Esophagus (tissue), 2 donors: Measurements from ENCODE around the gene FRMD4A. TPM values are rescaled to one million over a fixed set of nuclear protein-coding genes. Genes with fewer than 3 reads are reported as not detected.
A peak's percentile ranks its signal among the peaks of the same experiment; 100 is the strongest.
"Not testable (repeated sequence)": the region's sequence is repeated elsewhere in the genome, so short reads cannot be mapped to it uniquely, and the experiment has no call there.

Experiments used
- H3K27ac ChIP-seq, 2 donors: one replicate each; pipeline ENCODE4 v1.5.1; 2013; ENCODE audit warnings: low read depth in 2 of 2, mild to moderate bottlenecking in 2 of 2, inconsistent platforms in 1 of 2, low read length in 1 of 2, moderate library complexity in 1 of 2
- H3K27me3 ChIP-seq, 2 donors: one replicate each; pipeline ENCODE4 v1.6.1; 2013; ENCODE audit warnings: low read length in 2 of 2, control low read depth in 1 of 2, mild to moderate bottlenecking in 1 of 2; ENCODE audit not compliant: insufficient read depth in 2 of 2, control insufficient read depth in 1 of 2
- H3K36me3 ChIP-seq, 2 donors: one replicate each; pipeline ENCODE4 v1.6.1; 2013; ENCODE audit warnings: low read length in 1 of 2; ENCODE audit not compliant: control insufficient read depth in 2 of 2, insufficient read depth in 2 of 2
- H3K4me1 ChIP-seq, 2 donors: one replicate each; pipeline ENCODE4 v1.6.1; 2013; ENCODE audit warnings: low read length in 1 of 2; ENCODE audit not compliant: control insufficient read depth in 2 of 2, insufficient read depth in 2 of 2
- H3K4me3 ChIP-seq, 2 donors: one replicate each; pipeline ENCODE4 v1.5.1; 2013; ENCODE audit warnings: low read length in 2 of 2, mild to moderate bottlenecking in 2 of 2, low read depth in 1 of 2, moderate library complexity in 1 of 2
- H3K9me3 ChIP-seq, 2 donors: one replicate each; pipeline ENCODE4 v1.6.1; 2013; ENCODE audit warnings: mild to moderate bottlenecking in 2 of 2, low read depth in 1 of 2, low read length in 1 of 2, moderate library complexity in 1 of 2; ENCODE audit not compliant: control insufficient read depth in 2 of 2, insufficient read depth in 1 of 2
- WGBS, 2 donors: extraction: QIAGEN DNeasy Blood & Tissue Kit; methylation state at CpG; one replicate each; pipeline ENCODE4 v1.1.7; 2013; 5-methylcytosine and 5-hydroxymethylcytosine counted together
- polyA plus RNA-seq, 2 donors: library from polyadenylated mRNA; stranded (reverse); fragments of 200-250 nt; gene quantifications; one replicate each; pipeline ENCODE4 v1.2.3, GENCODE V29; 2013
- donor health status: healthy with polysubstance abuse.
- donor health status: Bipolar disorder and iron deficiency.

Gene FRMD4A
- polyA plus RNA-seq, 2 donors: 9.3 to 12.6 TPM

GRCh38 chr10:13956826-13957225 lies 373.9 kb downstream of the FRMD4A start:
- no peaks in the 10 kb centered on the region for H3K36me3 ChIP-seq
- WGBS, 2 donors: 60 to 62% methylated on average over 8 of the region's 8 CpGs
- H3K27ac ChIP-seq: peak overlapping the region in 1 of 2 donors; percentile 22
- H3K4me1 ChIP-seq: no peaks in the 10 kb centered on the region
- no peaks in the 10 kb centered on the region for H3K9me3 ChIP-seq
- no peaks in the 10 kb centered on the region for H3K27me3 ChIP-seq
- no peak overlapping the region for H3K4me3 ChIP-seq

DNA sequence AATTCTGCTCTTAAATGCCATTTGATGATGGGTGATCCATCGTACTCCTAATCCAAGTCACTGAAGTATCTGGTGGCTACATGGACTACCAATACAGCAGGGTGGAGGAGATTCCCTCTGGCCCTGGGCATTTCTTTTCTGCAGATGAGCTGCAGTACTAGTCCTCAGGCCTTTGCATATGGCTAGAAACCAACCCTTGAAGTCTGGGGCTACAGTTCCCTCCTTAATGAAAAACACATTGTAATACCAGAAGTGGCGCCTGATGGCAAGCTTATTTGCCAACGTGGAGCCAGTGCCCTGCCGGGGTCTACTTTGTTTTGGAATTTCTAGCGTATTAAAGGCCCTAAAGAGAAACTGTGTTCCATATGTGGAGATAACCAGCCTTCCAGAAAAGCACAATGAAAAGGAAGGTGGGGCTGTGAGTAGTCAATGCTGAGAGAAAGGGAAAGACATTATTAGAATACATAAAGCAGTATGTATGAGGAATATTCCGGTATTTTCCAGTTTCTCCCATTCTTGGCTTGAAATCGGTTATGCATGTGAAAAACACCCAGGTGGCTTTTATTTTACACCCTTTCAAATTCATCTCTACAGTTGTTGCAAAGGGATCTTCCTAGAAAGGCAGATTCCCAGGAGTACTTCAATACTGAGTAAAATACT lies 375.2 kb downstream of the FRMD4A start:
- H3K27me3 ChIP-seq: no peaks in the 10 kb centered on the region
- WGBS, 2 donors: 85 to 90% methylated on average over 7 of the region's 7 CpGs
- H3K36me3 ChIP-seq: no peaks in the 10 kb centered on the region
- H3K4me1 ChIP-seq: no peaks in the 10 kb centered on the region
- no peak overlapping the region for H3K27ac ChIP-seq
- H3K9me3 ChIP-seq: no peaks in the 10 kb centered on the region
- no peak overlapping the region for H3K4me3 ChIP-seq

- H3K4me1 ChIP-seq, H3K36me3 ChIP-seq, H3K27ac ChIP-seq, H3K4me3 ChIP-seq, H3K9me3 ChIP-seq, H3K27me3 ChIP-seq: not testable (repeated sequence)
- WGBS, 2 donors: 84 to 90% methylated on average over 8 of the region's 8 CpGs
These were observed 376.5 kb downstream of the FRMD4A start for GRCh38 chr10:13954195-13954594.

GRCh38 chr10:13953371-13953770 lies 377.4 kb downstream of the FRMD4A start:
- H3K9me3 ChIP-seq: no peaks in the 10 kb centered on the region
- no peak overlapping the region for H3K4me3 ChIP-seq
- H3K27ac ChIP-seq: no peak overlapping the region
- WGBS, 2 donors: 88 to 92% methylated on average over 4 of the region's 4 CpGs
- no peaks in the 10 kb centered on the region for H3K4me1 ChIP-seq
- H3K27me3 ChIP-seq: no peaks in the 10 kb centered on the region
- no peaks in the 10 kb centered on the region for H3K36me3 ChIP-seq

GRCh38 chr10:13950543-13950939 lies 380.2 kb downstream of the FRMD4A start:
- Histone ChIP-seq H3K4me3 (no peak overlapping the region), H3K4me1 (no peaks in the 10 kb centered on the region), H3K36me3 (no peaks in the 10 kb centered on the region), H3K27ac (no peak overlapping the region), H3K27me3 (no peaks in the 10 kb centered on the region), H3K9me3 (no peaks in the 10 kb centered on the region)
- 77 to 83% methylated on average over 4 of the region's 4 CpGs for WGBS, 2 donors

DNA sequence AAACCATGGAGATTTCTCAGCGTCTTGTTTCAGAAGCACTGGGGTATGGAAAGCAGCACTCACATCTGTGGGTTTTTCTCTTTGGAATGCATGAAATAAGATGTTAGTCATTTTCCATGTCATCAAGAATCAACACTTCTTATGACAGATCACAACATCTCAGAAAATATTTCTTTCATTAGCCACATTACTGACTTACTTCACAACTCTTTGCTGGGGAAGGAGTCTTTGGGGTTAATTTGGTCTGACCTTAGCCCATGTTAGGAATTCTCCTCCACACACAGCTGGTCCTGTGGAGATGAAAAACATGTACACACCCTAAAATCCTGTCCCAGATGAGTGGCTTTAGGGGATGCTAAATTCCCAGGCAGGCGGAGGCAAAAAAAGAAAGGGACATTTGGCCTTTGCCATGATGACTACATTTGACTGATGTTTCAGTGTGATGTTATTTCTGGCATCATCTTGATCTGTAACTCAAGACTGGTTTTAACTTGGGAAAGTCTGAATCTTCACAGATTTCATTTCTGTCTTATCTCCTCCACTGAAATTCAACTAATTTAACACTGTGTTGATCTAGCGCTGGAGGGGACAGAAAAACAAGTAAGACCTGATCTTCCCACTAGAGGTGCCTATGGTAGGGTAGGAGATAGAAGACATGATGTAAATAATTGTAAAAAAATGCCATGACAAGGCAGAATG lies 380.7 kb downstream of the FRMD4A start:
- no peaks in the 10 kb centered on the region for H3K36me3 ChIP-seq
- no peaks in the 10 kb centered on the region for H3K27me3 ChIP-seq
- no peak overlapping the region for H3K27ac ChIP-seq
- no peaks in the 10 kb centered on the region for H3K4me1 ChIP-seq
- WGBS, 2 donors: 82 to 87% methylated on average over 3 of the region's 3 CpGs
- no peak overlapping the region for H3K4me3 ChIP-seq
- no peaks in the 10 kb centered on the region for H3K9me3 ChIP-seq

DNA sequence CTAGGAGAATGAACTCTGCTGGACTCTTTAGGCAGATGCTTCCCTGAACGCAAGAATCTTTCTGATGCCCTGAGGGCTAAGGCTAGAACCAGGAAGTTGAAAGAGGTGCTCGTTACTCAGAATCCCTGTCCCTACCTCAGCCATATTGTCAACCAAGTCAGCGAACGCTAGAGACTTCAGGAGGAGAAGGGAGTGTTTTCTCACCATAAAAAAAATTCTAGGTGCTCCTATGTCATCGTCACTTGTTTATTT lies 384.6 kb downstream of the FRMD4A start:
- Histone ChIP-seq H3K4me1 (no peaks in the 10 kb centered on the region), H3K27ac (peak overlapping the region in 1 of 2 donors; percentile 36), H3K4me3 (no peak overlapping the region), H3K9me3 (no peaks in the 10 kb centered on the region), H3K27me3 (no peaks in the 10 kb centered on the region), H3K36me3 (no peaks in the 10 kb centered on the region)
- 70 to 71% methylated on average over 5 of the region's 5 CpGs for WGBS, 2 donors

DNA sequence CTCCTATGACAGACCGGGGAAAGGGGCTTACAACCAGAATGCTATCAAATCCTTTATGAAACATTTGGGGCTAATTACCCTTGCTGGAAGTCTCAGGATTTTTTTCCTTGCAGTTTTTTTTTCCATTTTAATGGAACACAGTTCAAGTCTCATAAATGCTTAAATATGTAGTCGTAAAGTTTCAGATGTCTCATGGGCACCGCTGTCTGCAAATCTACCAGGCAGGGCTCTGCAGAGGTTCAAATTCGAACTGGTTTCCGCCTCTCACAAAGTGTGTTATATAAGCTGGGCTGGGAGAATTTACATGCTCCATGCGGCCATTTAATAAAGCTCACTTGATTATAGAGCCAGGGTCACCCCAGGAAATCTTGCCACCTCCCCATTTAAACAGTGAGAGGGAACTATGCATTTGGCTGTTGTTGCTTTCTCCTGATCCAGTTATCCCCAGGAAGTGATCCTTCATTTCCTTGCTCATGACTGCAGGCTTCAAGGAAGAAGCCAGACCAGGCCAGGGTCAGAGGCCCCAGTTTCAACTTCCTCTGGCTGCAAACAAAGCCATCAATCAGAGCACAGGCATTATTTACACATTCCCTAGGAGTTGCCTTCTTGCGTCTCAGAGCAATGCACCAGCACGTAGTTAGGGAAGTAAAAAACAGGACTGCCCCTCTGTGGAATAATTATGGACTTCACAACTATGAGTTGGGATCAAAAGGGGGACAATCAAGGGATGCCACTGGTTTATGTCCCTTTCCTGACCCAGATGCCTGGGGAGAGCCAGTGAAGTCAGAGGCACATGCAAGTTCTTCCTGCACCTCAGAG lies 385.1 kb downstream of the FRMD4A start:
- Histone ChIP-seq H3K9me3 (no peaks in the 10 kb centered on the region), H3K4me3 (no peak overlapping the region), H3K4me1 (no peaks in the 10 kb centered on the region), H3K27ac (peak overlapping the region in 1 of 2 donors; percentile 36), H3K36me3 (no peaks in the 10 kb centered on the region), H3K27me3 (no peaks in the 10 kb centered on the region)
- WGBS, 2 donors: 68 to 75% methylated on average over 8 of the region's 8 CpGs

- Histone ChIP-seq H3K27ac (no peak overlapping the region), H3K27me3 (no peaks in the 10 kb centered on the region), H3K36me3 (no peaks in the 10 kb centered on the region), H3K9me3 (no peaks in the 10 kb centered on the region), H3K4me1 (no peaks in the 10 kb centered on the region), H3K4me3 (no peak overlapping the region)
- 81 to 84% methylated on average over 5 of the region's 5 CpGs for WGBS, 2 donors
These were observed 385.9 kb downstream of the FRMD4A start for GRCh38 chr10:13944823-13945222.
